Prostate gland (tissue), 1 donor: ENCODE data around the gene SPON2.

Source experiments
- POLR2A ChIP-seq: fragments of 450-650 bp; IDR thresholded peaks from one replicate; pipeline ENCODE4 v1.6.1; 2016; ENCODE audit warnings: antibody characterized with exemption, mild to moderate bottlenecking
- POLR2AphosphoS5 ChIP-seq: sonication (generic); formaldehyde crosslinking; IDR thresholded peaks from one replicate; pipeline ENCODE4 v1.6.1; 2017; ENCODE audit warnings: antibody characterized with exemption

GRCh38 chr4:1180663-1181062 is 8.3 kb upstream of the SPON2 start:
- TF ChIP-seq POLR2AphosphoS5 (no peak), POLR2A (no peak)
